Right lobe of liver (tissue), 4 donors: ENCODE data around the gene DNAJA4.

Experiments
- POLR2A ChIP-seq: fragments of 450-650 bp; IDR thresholded peaks from one replicate; pipeline ENCODE4 v1.6.1; 2017; ENCODE audit warnings: antibody characterized with exemption, mild to moderate bottlenecking
- TF ChIP-seq, protein P1 (sequence below), 4 donors: fragments of 200-600 bp in 3 of 4; fragments of 450-650 bp in 1 of 4; IDR thresholded peaks; one replicate each; pipeline versions ENCODE4 v1.5.1 to v1.8.0; 2016 to 2022; ENCODE audit warnings: antibody characterized with exemption in 4 of 4, mild to moderate bottlenecking in 2 of 4
- donor health status: DM: no; HTN: no; CAD: no.
- donor health status: DM: no; HTN: no; CAD: no.
- donor health status: DM: no; HTN: yes; CAD: no.

DNA sequence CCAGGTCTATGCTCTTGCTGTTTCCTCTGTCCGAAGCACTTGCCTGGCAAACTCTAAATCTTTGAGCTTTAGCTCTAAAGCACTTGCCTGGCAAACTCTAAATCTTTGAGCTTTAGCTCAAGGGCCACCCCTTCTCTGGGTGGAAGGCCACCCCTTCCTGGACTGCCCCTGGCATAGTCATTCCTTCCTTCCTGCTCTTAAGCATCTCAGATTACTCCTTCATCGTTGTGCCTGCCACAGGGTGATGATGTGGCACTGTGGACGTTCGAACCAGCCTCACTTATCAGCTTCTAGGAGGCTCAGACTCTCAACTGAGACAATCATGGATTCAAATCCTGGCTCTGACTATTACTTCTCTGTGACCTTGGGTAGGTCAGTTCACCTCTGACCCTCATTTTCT, 65.3 kb downstream of the DNAJA4 start:
- TF ChIP-seq, protein P1, sequence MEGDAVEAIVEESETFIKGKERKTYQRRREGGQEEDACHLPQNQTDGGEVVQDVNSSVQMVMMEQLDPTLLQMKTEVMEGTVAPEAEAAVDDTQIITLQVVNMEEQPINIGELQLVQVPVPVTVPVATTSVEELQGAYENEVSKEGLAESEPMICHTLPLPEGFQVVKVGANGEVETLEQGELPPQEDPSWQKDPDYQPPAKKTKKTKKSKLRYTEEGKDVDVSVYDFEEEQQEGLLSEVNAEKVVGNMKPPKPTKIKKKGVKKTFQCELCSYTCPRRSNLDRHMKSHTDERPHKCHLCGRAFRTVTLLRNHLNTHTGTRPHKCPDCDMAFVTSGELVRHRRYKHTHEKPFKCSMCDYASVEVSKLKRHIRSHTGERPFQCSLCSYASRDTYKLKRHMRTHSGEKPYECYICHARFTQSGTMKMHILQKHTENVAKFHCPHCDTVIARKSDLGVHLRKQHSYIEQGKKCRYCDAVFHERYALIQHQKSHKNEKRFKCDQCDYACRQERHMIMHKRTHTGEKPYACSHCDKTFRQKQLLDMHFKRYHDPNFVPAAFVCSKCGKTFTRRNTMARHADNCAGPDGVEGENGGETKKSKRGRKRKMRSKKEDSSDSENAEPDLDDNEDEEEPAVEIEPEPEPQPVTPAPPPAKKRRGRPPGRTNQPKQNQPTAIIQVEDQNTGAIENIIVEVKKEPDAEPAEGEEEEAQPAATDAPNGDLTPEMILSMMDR (IDR thresholded peaks at IDR 0.05): no peak
- no peak for TF ChIP-seq POLR2A
